Esophagus (tissue), 2 donors: ENCODE results near the gene OR10H5. TPM values are rescaled to one million over a fixed set of nuclear protein-coding genes. Genes with fewer than 3 reads are reported as not detected.
"Not testable (repeated sequence)": the region's sequence is repeated elsewhere in the genome, so short reads cannot be mapped to it uniquely, and the experiment has no call there.

Source experiments
- H3K27ac ChIP-seq, 2 donors: one replicate each; pipeline ENCODE4 v1.5.1; 2013; ENCODE audit warnings: low read depth in 2 of 2, mild to moderate bottlenecking in 2 of 2, inconsistent platforms in 1 of 2, low read length in 1 of 2, moderate library complexity in 1 of 2
- H3K27me3 ChIP-seq, 2 donors: one replicate each; pipeline ENCODE4 v1.6.1; 2013; ENCODE audit warnings: low read length in 2 of 2, control low read depth in 1 of 2, mild to moderate bottlenecking in 1 of 2; ENCODE audit not compliant: insufficient read depth in 2 of 2, control insufficient read depth in 1 of 2
- H3K36me3 ChIP-seq, 2 donors: one replicate each; pipeline ENCODE4 v1.6.1; 2013; ENCODE audit warnings: low read length in 1 of 2; ENCODE audit not compliant: control insufficient read depth in 2 of 2, insufficient read depth in 2 of 2
- H3K4me1 ChIP-seq, 2 donors: one replicate each; pipeline ENCODE4 v1.6.1; 2013; ENCODE audit warnings: low read length in 1 of 2; ENCODE audit not compliant: control insufficient read depth in 2 of 2, insufficient read depth in 2 of 2
- H3K4me3 ChIP-seq, 2 donors: one replicate each; pipeline ENCODE4 v1.5.1; 2013; ENCODE audit warnings: low read length in 2 of 2, mild to moderate bottlenecking in 2 of 2, low read depth in 1 of 2, moderate library complexity in 1 of 2
- H3K9me3 ChIP-seq, 2 donors: one replicate each; pipeline ENCODE4 v1.6.1; 2013; ENCODE audit warnings: mild to moderate bottlenecking in 2 of 2, low read depth in 1 of 2, low read length in 1 of 2, moderate library complexity in 1 of 2; ENCODE audit not compliant: control insufficient read depth in 2 of 2, insufficient read depth in 1 of 2
- WGBS, 2 donors: extraction: QIAGEN DNeasy Blood & Tissue Kit; methylation state at CpG; one replicate each; pipeline ENCODE4 v1.1.7; 2013; 5-methylcytosine and 5-hydroxymethylcytosine counted together
- polyA plus RNA-seq, 2 donors: library from polyadenylated mRNA; stranded (reverse); fragments of 200-250 nt; gene quantifications; one replicate each; pipeline ENCODE4 v1.2.3, GENCODE V29; 2013
- donor health status: healthy with polysubstance abuse.
- donor health status: Bipolar disorder and iron deficiency.

The OR10H5 gene
- polyA plus RNA-seq, 2 donors: not detected

- no peak overlapping the region for H3K27ac ChIP-seq
- H3K9me3 ChIP-seq: peaks cover 0 to 2% of the 10 kb centered on the region in 2 donors
- H3K27me3 ChIP-seq: no peaks in the 10 kb centered on the region
- H3K36me3 ChIP-seq: no peaks in the 10 kb centered on the region
- peaks cover 0 to 9% of the 10 kb centered on the region in 2 donors for H3K4me1 ChIP-seq
- no peak overlapping the region for H3K4me3 ChIP-seq
- 84 to 89% methylated on average over 4 of the region's 4 CpGs for WGBS, 2 donors
Observed at GRCh38 chr19:15776264-15776663, 11.2 kb upstream of the OR10H5 start.

DNA sequence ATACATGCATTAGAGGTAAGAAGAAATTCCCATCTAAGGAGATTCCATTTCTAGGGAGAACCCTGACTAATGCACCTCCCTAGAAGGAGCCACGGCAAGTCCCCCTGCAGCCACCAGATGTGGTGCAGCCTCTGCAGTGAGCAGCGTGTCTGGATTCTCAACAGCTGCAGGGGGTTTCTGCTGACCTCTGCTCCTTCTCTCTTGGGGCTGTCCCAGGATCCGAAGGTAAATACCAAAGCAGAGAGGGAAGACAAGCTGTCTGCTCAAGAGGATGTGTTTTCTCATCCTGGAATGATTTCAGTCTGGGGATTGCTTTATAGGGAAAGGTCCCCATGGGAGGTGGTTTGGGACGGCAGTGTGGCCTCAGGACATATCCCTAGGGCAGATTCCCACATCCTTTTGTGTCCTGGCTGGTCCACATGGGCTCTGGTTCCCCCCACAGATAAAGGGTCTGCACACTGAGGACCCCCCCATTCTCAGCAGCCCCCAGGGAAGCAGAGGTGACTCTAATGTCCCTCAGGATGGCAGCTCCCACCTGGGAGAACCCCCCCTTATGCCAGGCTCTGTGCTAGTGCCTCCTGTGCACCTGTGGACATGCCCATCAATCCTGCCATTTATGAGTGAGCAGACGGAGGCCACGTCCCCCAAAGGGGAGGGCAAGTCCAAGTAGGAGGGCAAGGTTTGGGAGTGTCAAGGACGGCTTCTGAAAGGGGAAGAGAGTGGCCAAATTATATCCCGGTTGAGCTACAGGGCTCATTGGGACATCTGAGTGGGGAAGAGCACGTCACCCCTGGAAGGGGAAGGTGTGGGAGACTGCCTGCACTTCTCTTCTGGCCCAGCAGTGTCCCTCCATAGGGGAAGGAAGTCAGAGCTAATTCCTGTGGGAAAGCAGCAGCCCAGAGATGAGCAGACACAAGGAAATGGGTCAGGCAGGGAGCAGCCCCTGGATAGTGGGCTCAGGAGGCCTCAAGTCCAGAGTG lies 10.2 kb upstream of the OR10H5 start:
- H3K27ac ChIP-seq: no peak overlapping the region
- no peaks in the 10 kb centered on the region for H3K36me3 ChIP-seq
- 46 to 57% methylated on average over 9 of the region's 9 CpGs for WGBS, 2 donors
- H3K4me1 ChIP-seq: peaks cover 0 to 9% of the 10 kb centered on the region in 2 donors
- peaks cover 0 to 2% of the 10 kb centered on the region in 2 donors for H3K9me3 ChIP-seq
- H3K27me3 ChIP-seq: no peaks in the 10 kb centered on the region
- H3K4me3 ChIP-seq: no peak overlapping the region

DNA sequence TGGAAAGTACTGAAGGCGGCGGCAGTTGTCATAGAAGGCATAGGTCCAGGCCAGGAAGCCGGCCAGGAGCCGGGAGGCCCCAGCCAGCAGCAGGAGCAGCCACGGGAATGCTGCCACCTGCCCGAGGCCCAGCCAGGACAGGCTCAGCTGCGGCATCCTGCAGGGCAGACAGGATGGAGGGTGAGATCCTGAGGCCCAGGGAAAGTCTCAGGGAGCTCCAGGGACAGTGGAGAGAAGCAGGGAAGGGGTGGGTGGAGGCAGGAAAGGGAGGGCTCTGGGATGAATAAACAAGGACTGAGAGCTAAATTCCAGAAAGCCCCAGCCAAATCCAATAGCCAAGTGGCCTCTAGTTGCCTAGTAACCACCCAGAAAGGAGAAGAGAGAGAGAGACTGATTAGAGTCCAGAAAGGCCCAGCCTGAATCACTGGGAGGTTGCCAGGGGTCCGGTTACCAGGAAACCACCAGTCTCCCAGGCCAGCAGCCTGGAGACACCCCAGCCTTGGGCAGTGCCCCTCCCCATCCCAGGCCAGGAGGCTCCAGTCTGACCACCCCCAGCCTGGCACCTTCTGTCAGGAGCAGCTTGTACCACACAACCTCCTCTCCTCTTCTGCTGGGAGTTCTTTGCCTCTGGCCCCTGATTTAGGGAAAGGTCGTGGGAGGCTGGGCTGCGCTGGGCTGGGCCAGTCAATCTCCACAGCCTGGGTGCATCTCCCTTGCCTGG lies 7.5 kb upstream of the OR10H5 start:
- Histone ChIP-seq H3K4me3 (no peak overlapping the region), H3K4me1 (peaks cover 0 to 9% of the 10 kb centered on the region in 2 donors), H3K27ac (peak overlapping the region; percentile 65 to 80), H3K9me3 (no peaks in the 10 kb centered on the region), H3K36me3 (no peaks in the 10 kb centered on the region), H3K27me3 (no peaks in the 10 kb centered on the region)
- WGBS, 2 donors: 14 to 26% methylated on average over 9 to 10 of the region's 10 CpGs

GRCh38 chr19:15780610-15781418 lies 6.6 kb upstream of the OR10H5 start:
- Histone ChIP-seq H3K4me3 (no peak overlapping the region), H3K27ac (peak overlapping the region; percentile 65 to 73), H3K4me1 (peaks cover 0 to 9% of the 10 kb centered on the region in 2 donors), H3K36me3 (no peaks in the 10 kb centered on the region), H3K9me3 (no peaks in the 10 kb centered on the region), H3K27me3 (no peaks in the 10 kb centered on the region)
- 58% methylated on average over 6 to 7 of the region's 7 CpGs for WGBS, 2 donors

GRCh38 chr19:15781661-15782060 lies 5.8 kb upstream of the OR10H5 start:
- no peak overlapping the region for H3K27ac ChIP-seq
- H3K36me3 ChIP-seq: no peaks in the 10 kb centered on the region
- no peaks in the 10 kb centered on the region for H3K9me3 ChIP-seq
- no peaks in the 10 kb centered on the region for H3K27me3 ChIP-seq
- H3K4me1 ChIP-seq: peaks cover 0 to 9% of the 10 kb centered on the region in 2 donors
- no peak overlapping the region for H3K4me3 ChIP-seq
- 72 to 75% methylated on average over 5 of the region's 5 CpGs for WGBS, 2 donors

DNA sequence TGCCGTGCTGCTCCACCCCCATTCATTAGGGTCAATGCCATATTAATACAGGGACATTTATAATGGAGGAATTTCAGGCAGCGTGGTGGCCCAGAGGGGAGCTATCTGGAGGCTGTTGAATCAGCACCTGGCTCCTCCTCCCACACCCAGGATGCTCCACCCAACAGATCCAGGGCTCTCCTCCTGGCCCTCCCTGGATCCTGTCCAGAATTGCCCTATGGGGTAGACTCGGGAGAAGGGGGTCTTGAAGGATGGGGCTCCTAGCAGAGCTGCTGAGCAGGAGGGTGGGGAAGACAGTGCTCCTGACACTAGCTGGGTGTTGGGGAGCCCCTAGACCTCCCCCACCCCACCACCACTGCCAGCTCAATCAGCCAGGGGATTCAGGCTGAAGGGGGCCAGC lies 5.2 kb upstream of the OR10H5 start:
- WGBS, 2 donors: 60 to 61% methylated on average over 3 of the region's 3 CpGs
- Histone ChIP-seq H3K36me3 (no peaks in the 10 kb centered on the region), H3K9me3 (no peaks in the 10 kb centered on the region), H3K27me3 (no peaks in the 10 kb centered on the region), H3K4me1 (peaks cover 0 to 9% of the 10 kb centered on the region in 2 donors), H3K4me3 (no peak overlapping the region), H3K27ac (no peak overlapping the region)

GRCh38 chr19:15782896-15783295 lies 4.6 kb upstream of the OR10H5 start:
- not testable (repeated sequence) for H3K27ac ChIP-seq, H3K36me3 ChIP-seq, H3K4me1 ChIP-seq, H3K27me3 ChIP-seq, H3K4me3 ChIP-seq, H3K9me3 ChIP-seq
- WGBS, 2 donors: 48 to 72% methylated on average over 7 of the region's 7 CpGs

GRCh38 chr19:15788594-15789270 lies 1.3 kb downstream of the OR10H5 start:
- Histone ChIP-seq H3K4me3 (no peak overlapping the region), H3K4me1 (no peaks in the 10 kb centered on the region), H3K9me3 (no peaks in the 10 kb centered on the region), H3K27me3 (no peaks in the 10 kb centered on the region), H3K27ac (no peak overlapping the region), H3K36me3 (no peaks in the 10 kb centered on the region)
- 73 to 75% methylated on average over 4 of the region's 4 CpGs for WGBS, 2 donors

DNA sequence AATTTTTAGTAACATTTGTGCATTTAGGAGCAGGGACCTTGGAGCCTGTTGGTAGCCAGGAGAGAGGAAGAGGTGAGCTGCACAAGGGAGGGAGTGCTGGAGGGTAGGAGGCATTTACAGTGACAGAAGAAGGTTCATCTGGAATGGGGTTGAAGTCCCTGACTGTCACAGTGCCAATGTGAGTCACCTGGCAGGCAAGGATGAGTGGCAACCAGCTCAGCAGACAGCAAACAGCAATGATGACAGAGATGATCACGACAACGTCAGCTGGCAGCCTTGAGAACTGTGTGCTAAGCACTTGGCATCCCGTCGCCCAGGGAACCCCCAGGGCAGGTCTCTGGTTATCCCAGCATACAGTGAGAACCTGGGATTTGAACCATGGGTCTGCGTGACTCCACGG lies 2.6 kb downstream of the OR10H5 start:
- Histone ChIP-seq H3K27ac (no peak overlapping the region), H3K4me1 (no peaks in the 10 kb centered on the region), H3K9me3 (no peaks in the 10 kb centered on the region), H3K27me3 (no peaks in the 10 kb centered on the region), H3K36me3 (no peaks in the 10 kb centered on the region), H3K4me3 (no peak overlapping the region)
- 38 to 46% methylated on average over 6 of the region's 6 CpGs for WGBS, 2 donors
